Right lobe of liver (tissue), 4 donors: Measurements from ENCODE around the gene STAB1.
A peak's percentile ranks its signal among the peaks of the same experiment; 100 is the strongest.

ENCODE experiments used
- POLR2A ChIP-seq: fragments of 450-650 bp; IDR thresholded peaks from one replicate; pipeline ENCODE4 v1.6.1; 2017; ENCODE audit warnings: antibody characterized with exemption, mild to moderate bottlenecking
- TF ChIP-seq, protein P1 (sequence below), 4 donors: fragments of 200-600 bp in 3 of 4; fragments of 450-650 bp in 1 of 4; IDR thresholded peaks; one replicate each; pipeline versions ENCODE4 v1.5.1 to v1.8.0; 2016 to 2022; ENCODE audit warnings: antibody characterized with exemption in 4 of 4, mild to moderate bottlenecking in 2 of 4
- donor health status: DM: no; HTN: no; CAD: no.
- donor health status: DM: no; HTN: no; CAD: no.
- donor health status: DM: no; HTN: yes; CAD: no.

DNA sequence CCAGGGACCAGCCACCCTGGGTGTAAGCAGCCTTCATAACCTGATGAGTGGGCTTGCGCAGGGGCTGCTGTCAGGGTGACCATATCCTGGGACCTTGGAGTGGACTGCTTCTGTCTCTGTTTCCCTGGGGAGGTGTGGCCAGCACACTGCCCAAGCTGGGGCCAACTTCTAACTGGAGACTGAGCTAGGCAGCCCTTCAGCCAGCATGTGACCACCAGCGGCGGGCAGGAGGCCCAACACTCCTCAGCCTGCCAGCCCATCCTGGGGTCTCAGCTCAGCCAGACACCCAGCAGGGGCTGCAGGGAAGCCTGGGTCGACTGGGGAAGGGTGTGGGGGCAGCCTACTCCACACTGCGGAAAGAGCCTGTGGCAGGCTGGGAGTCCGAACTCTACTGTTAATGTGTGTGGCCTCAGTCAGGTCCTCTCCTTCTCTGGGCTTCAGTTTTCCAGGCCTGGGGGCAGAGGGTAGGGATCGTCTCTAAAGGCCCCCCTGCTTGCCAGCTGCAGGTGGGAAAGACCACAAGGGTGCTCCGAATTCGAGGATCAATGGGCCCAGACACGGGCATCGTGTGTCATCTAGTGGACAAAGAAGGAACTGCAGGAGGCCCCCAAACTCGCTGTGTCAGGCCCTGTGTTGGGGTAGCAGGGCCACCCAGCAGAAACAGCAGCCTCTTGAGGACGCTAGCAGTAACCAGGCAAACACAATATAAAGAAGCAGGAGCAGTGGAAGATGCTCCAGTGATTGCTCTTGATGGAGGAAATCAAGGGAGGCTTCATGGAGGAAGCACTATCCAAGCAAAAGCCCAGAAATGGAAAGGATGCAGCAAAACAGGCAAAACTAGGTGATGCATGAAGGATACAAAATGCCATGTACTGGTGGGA is 48.3 kb upstream of the STAB1 start:
- TF ChIP-seq, protein P1, sequence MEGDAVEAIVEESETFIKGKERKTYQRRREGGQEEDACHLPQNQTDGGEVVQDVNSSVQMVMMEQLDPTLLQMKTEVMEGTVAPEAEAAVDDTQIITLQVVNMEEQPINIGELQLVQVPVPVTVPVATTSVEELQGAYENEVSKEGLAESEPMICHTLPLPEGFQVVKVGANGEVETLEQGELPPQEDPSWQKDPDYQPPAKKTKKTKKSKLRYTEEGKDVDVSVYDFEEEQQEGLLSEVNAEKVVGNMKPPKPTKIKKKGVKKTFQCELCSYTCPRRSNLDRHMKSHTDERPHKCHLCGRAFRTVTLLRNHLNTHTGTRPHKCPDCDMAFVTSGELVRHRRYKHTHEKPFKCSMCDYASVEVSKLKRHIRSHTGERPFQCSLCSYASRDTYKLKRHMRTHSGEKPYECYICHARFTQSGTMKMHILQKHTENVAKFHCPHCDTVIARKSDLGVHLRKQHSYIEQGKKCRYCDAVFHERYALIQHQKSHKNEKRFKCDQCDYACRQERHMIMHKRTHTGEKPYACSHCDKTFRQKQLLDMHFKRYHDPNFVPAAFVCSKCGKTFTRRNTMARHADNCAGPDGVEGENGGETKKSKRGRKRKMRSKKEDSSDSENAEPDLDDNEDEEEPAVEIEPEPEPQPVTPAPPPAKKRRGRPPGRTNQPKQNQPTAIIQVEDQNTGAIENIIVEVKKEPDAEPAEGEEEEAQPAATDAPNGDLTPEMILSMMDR (IDR thresholded peaks at IDR 0.05): peak; percentile 98 to 99 (median 98)
- no peak for TF ChIP-seq POLR2A
